GM23248 (cell line): ENCODE data around the gene UGT1A5. TPM values are rescaled to one million over a fixed set of nuclear protein-coding genes. Genes with fewer than 3 reads are reported as not detected.
A peak's percentile ranks its signal among the peaks of the same experiment; 100 is the strongest.

Experiments used
- DNase-seq: peaks from one replicate; pipeline ENCODE4 v3.0.0-alpha.2; 2015
- H2AFZ ChIP-seq: fragments of 200-600 bp; sonication (generic); 2 replicates; pipeline ENCODE4 v1.6.1; 2016; ENCODE audit warnings: antibody characterized with exemption
- H3F3A ChIP-seq: fragments of 200-600 bp; sonication (generic); 2 replicates; pipeline ENCODE4 v1.6.1; 2016; ENCODE audit warnings: mild to moderate bottlenecking, antibody characterized with exemption, mixed run types; ENCODE audit not compliant: insufficient read depth
- H3K27ac ChIP-seq: fragments of 200-600 bp; sonication (generic); 2 replicates; pipeline ENCODE4 v1.5.1; 2016; ENCODE audit warnings: mild to moderate bottlenecking
- H3K27me3 ChIP-seq: fragments of 200-600 bp; sonication (generic); replicated peaks from 2 replicates; pipeline ENCODE4 v1.6.1; 2016; ENCODE audit warnings: mild to moderate bottlenecking; ENCODE audit not compliant: insufficient read depth
- H3K36me3 ChIP-seq: fragments of 200-600 bp; sonication (generic); 2 replicates; pipeline ENCODE4 v1.6.1; 2016; ENCODE audit warnings: low read depth, mild to moderate bottlenecking
- H3K4me1 ChIP-seq: fragments of 200-600 bp; sonication (generic); 2 replicates; pipeline ENCODE4 v1.6.1; 2016; ENCODE audit warnings: mild to moderate bottlenecking; ENCODE audit not compliant: insufficient read depth
- H3K4me2 ChIP-seq: fragments of 200-600 bp; sonication (generic); one replicate; pipeline ENCODE4 v1.6.1; 2016; ENCODE audit warnings: mild to moderate bottlenecking; ENCODE audit not compliant: unreplicated experiment
- H3K4me3 ChIP-seq: fragments of 200-600 bp; sonication (generic); 2 replicates; pipeline ENCODE4 v1.5.1; 2016; ENCODE audit warnings: mild to moderate bottlenecking
- H3K79me2 ChIP-seq: fragments of 200-600 bp; sonication (generic); 2 replicates; pipeline ENCODE4 v1.6.1; 2016; ENCODE audit warnings: mild to moderate bottlenecking; ENCODE audit not compliant: insufficient read depth
- H3K9ac ChIP-seq: fragments of 200-600 bp; sonication (generic); 2 replicates; pipeline ENCODE4 v1.6.1; 2016; ENCODE audit warnings: mild to moderate bottlenecking
- H3K9me2 ChIP-seq: fragments of 200-600 bp; sonication (generic); 2 replicates; pipeline ENCODE4 v1.6.1; 2016; ENCODE audit warnings: mixed run types, mild to moderate bottlenecking, moderate library complexity; ENCODE audit not compliant: insufficient read depth
- H3K9me3 ChIP-seq: fragments of 200-600 bp; sonication (generic); one replicate; pipeline ENCODE4 v1.6.1; 2017; ENCODE audit warnings: low read depth
- H4K20me1 ChIP-seq: fragments of 200-600 bp; sonication (generic); 2 replicates; pipeline ENCODE4 v1.6.0; 2016; ENCODE audit not compliant: insufficient read depth
- EZH2 ChIP-seq: fragments of 200-600 bp; sonication (generic); IDR thresholded peaks from 2 replicates; pipeline ENCODE4 v1.6.1; 2018; ENCODE audit warnings: antibody characterized with exemption, mild to moderate bottlenecking; ENCODE audit not compliant: insufficient read depth, poor library complexity, severe bottlenecking
- EZH2phosphoT487 ChIP-seq: fragments of 200-600 bp; sonication (generic); IDR thresholded peaks from 2 replicates; pipeline ENCODE4 v1.6.1; 2018; ENCODE audit warnings: antibody characterized with exemption, moderate library complexity, mild to moderate bottlenecking, low read depth; ENCODE audit not compliant: insufficient read depth
- WGBS, 2 experiments: methylation state at CpG; one replicate each; pipeline ENCODE4 v1.1.6; 2015 to 2017; ENCODE audit warnings: low lambda C conversion rate in 2 of 2, low coverage in 1 of 2; ENCODE audit errors: missing lambda C conversion rate in 2 of 2; 5-methylcytosine and 5-hydroxymethylcytosine counted together
- in situ Hi-C: fragments of 300-500 bp; cut with MboI; formaldehyde crosslinking; loops from 2 replicates; pipeline ENCODE4 v1.15.0; 2020
- polyA plus RNA-seq: library from polyadenylated mRNA; unstranded; fragments of >200 nt; fragmentation: Nextera tagmentation; extraction: Ambion mirVana; gene quantifications from 2 replicates; pipeline ENCODE4 v1.2.1, GENCODE V29; 2016
- total RNA-seq: library from RNA; depleted of rRNA; stranded (reverse); fragments of >200 nt; shearing (Covaris generic); gene quantifications from 2 replicates; pipeline ENCODE4 v1.2.3, GENCODE V29; 2014

The UGT1A5 gene
- total and polyA plus RNA-seq, 2 experiments from 2014 or later = not detected

DNA sequence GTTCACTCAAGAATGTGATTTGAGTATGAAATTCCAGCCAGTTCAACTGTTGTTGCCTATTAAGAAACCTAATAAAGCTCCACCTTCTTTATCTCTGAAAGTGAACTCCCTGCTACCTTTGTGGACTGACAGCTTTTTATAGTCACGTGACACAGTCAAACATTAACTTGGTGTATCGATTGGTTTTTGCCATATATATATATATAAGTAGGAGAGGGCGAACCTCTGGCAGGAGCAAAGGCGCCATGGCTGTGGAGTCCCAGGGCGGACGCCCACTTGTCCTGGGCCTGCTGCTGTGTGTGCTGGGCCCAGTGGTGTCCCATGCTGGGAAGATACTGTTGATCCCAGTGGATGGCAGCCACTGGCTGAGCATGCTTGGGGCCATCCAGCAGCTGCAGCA lies 47.3 kb downstream of the UGT1A5 start, which contains the start of gene UGT1A1:
TSS of gene UGT1A1 (plus strand) at position 228 of the 400 bp plus-strand sequence. CDS start at position 246, 18 bp downstream.
- no peaks in the 10 kb centered on the region for H3K79me2 ChIP-seq
- H3K4me2 ChIP-seq = no peak within 1 kb of the TSS
- H3K27ac ChIP-seq = no peak within 1 kb of the TSS
- peaks cover 15% of the 10 kb centered on the region for H3K4me1 ChIP-seq
- H3K9me2 ChIP-seq = no peaks in the 10 kb centered on the region
- H3F3A ChIP-seq = peaks cover 12% of the 10 kb centered on the region; the same call in 1 of the 2 replicates
- H2AFZ ChIP-seq = no peak within 1 kb of the TSS
- in situ Hi-C loops = no loop called here
- TF ChIP-seq EZH2 (no peak), EZH2phosphoT487 (no peak)
- H3K4me3 ChIP-seq = no peak within 1 kb of the TSS
- H4K20me1 ChIP-seq = no peaks in the 10 kb centered on the region
- 0 out of 2 replicates have a peak, but pooled peaks cover 4% of the 10 kb centered on the region for H3K27me3 ChIP-seq
- WGBS, 2 experiments = 41 to 47% methylated on average over 6 of the region's 6 CpGs
- H3K36me3 ChIP-seq = no peaks in the 10 kb centered on the region
- H3K9ac ChIP-seq = no peak within 1 kb of the TSS
- no peaks in the 10 kb centered on the region for H3K9me3 ChIP-seq
- no peak for DNase-seq

DNA sequence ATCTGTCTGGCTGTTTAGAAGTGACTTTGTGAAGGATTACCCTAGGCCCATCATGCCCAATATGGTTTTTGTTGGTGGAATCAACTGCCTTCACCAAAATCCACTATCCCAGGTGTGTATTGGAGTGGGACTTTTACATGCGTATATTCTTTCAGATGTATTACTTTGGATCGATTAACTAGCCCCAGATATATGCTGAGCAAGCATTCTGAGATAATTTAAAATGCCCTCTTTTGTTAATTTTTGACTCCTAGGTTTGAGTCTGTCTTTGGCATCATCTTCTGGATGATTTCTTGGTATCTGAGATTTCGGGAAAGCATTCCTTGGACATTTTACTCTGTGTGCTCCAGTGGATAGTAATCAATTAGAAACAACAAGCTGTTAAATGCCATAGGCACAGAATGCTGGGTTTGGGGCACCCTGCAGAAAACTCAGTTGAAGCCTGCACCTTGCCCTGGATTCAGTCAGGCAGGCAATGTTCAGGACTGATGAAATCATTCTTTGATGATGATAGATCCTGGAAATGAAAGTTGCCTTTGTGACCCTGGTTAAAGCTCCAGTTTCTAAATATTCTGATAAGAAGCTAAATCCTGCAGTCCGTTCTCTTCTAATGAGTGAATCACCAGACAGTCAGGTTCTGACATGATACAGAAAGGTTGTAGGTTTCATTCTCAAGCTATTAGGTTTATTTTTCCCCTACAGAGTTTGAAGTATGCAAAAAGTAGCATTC lies 48.5 kb downstream of the UGT1A5 start:
- no peak for DNase-seq
- in situ Hi-C loops = no loop called here
- Histone ChIP-seq H3F3A (peaks cover 12% of the 10 kb centered on the region; the same call in 1 of the 2 replicates), H3K27me3 (0 out of 2 replicates have a peak, but pooled peaks cover 4% of the 10 kb centered on the region), H3K36me3 (no peaks in the 10 kb centered on the region), H3K79me2 (no peaks in the 10 kb centered on the region), H3K4me3 (no peak overlapping the region), H3K4me1 (peaks cover 15% of the 10 kb centered on the region), H2AFZ (no peak overlapping the region), H3K27ac (no peak overlapping the region), H3K9me2 (no peaks in the 10 kb centered on the region), H4K20me1 (no peaks in the 10 kb centered on the region), H3K4me2 (no peak overlapping the region), H3K9ac (no peak overlapping the region), H3K9me3 (no peaks in the 10 kb centered on the region)
- TF ChIP-seq EZH2 = no peak
- TF ChIP-seq EZH2phosphoT487 = no peak
- WGBS, 2 experiments = 29 to 35% methylated on average over 4 of the region's 4 CpGs

- peak; percentile 65 for DNase-seq
These were observed 51.6 kb downstream of the UGT1A5 start for GRCh38 chr2:233764264-233764663.

DNA sequence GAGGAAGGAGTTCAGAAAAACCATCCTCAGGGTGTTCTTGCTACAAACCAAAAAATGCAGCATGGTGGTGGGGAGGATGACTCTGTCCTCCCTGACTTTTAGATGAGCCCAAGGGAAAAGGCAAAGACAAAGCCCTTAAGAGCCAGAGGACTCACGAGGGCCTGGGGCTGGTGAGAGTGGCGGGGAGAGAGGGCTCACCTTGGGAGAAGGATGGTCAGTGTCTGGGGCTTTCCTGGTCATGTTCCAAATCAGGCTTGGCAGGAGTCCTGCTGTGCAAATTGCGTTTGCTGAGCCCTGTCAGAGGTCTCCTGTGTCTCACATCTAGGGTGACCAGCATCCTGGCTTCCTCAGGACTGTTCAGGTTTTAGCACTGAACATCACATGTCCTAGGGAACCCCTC lies 52.1 kb downstream of the UGT1A5 start:
- Histone ChIP-seq H3K9me3 (no peaks in the 10 kb centered on the region), H3K79me2 (no peaks in the 10 kb centered on the region), H3K27me3 (0 out of 2 replicates have a peak, but pooled peaks cover 4% of the 10 kb centered on the region), H3F3A (peaks cover 12% of the 10 kb centered on the region; the same call in 1 of the 2 replicates), H4K20me1 (no peaks in the 10 kb centered on the region), H3K4me1 (peaks cover 15% of the 10 kb centered on the region), H3K27ac (no peak overlapping the region), H3K4me2 (peak overlapping the region; percentile 30), H3K36me3 (no peaks in the 10 kb centered on the region), H2AFZ (peak overlapping the region; percentile 28; the same call in 1 of the 2 replicates), H3K9ac (no peak overlapping the region), H3K9me2 (no peaks in the 10 kb centered on the region), H3K4me3 (no peak overlapping the region)
- WGBS, 2 experiments = 7 to 22% methylated on average over 3 of the region's 3 CpGs
- TF ChIP-seq EZH2phosphoT487 = no peak
- no peak for TF ChIP-seq EZH2
- in situ Hi-C loops = no loop called here
- peak; percentile 6 for DNase-seq

More at GRCh38 chr2:233764264-233764663, 51.6 kb downstream of the UGT1A5 start:
- WGBS, 2 experiments = 23% methylated on average over 7 of the region's 7 CpGs
- H3K27me3 ChIP-seq = 0 out of 2 replicates have a peak, but pooled peaks cover 4% of the 10 kb centered on the region
- H3K9me3 ChIP-seq = no peaks in the 10 kb centered on the region
- H3K79me2 ChIP-seq = no peaks in the 10 kb centered on the region
- H3K4me1 ChIP-seq = peaks cover 15% of the 10 kb centered on the region
- TF ChIP-seq EZH2 (no peak), EZH2phosphoT487 (no peak)
- in situ Hi-C loops = no loop called here
- no peaks in the 10 kb centered on the region for H3K36me3 ChIP-seq
- H3K27ac ChIP-seq = no peak overlapping the region
- H3F3A ChIP-seq = peaks cover 12% of the 10 kb centered on the region; the same call in 1 of the 2 replicates
- no peaks in the 10 kb centered on the region for H4K20me1 ChIP-seq
- H3K4me3 ChIP-seq = no peak overlapping the region
- H3K9ac ChIP-seq = no peak overlapping the region
- H3K4me2 ChIP-seq = peak overlapping the region; percentile 30
- H3K9me2 ChIP-seq = no peaks in the 10 kb centered on the region
- H2AFZ ChIP-seq = peak overlapping the region; percentile 28; the same call in 1 of the 2 replicates
